ENCODE data around the gene SERPINH1.
A peak's percentile ranks its signal among the peaks of the same experiment; 100 is the strongest.

The SERPINH1 gene

DNA sequence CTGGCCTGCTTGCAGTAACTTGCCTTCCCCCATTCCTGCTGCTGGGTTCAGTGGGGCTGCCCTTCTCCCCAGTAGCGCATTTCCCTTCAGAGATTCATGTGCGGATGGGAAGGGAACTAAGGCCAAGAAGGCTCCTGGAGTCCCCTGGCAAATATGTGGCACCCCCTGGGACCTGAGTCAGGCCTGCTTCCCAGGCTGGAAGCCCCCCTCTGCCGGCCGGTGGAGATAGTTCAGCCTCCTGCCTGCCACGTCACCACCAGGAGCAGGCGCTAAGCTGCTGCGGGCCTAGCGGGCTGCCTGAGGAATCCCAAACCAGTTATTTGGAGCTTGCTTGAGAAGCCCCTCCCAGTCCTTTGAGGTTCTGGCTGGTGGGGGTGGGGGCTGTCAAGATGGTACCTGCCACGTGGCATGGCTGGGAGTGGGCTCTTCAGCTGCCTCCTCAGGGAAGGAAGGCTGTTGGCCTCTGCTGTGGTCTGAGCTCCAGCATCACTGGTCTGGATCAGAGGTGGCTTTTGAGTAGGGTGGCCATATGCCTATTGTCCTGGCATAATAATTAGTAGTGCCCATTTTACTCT, 2.0 kb downstream of the SERPINH1 start:
- TF ChIP-seq, protein P1, sequence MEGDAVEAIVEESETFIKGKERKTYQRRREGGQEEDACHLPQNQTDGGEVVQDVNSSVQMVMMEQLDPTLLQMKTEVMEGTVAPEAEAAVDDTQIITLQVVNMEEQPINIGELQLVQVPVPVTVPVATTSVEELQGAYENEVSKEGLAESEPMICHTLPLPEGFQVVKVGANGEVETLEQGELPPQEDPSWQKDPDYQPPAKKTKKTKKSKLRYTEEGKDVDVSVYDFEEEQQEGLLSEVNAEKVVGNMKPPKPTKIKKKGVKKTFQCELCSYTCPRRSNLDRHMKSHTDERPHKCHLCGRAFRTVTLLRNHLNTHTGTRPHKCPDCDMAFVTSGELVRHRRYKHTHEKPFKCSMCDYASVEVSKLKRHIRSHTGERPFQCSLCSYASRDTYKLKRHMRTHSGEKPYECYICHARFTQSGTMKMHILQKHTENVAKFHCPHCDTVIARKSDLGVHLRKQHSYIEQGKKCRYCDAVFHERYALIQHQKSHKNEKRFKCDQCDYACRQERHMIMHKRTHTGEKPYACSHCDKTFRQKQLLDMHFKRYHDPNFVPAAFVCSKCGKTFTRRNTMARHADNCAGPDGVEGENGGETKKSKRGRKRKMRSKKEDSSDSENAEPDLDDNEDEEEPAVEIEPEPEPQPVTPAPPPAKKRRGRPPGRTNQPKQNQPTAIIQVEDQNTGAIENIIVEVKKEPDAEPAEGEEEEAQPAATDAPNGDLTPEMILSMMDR (conservative IDR thresholded peaks at IDR 0.05; ENCODE audit: low read depth): no peak; the same call in 1 of the 2 replicates
- H3K27ac ChIP-seq: peak overlapping the region; percentile 97
- POLR2A ChIA-PET (ENCODE audit: low non-redundant PET): no interaction called here
- DNase-seq (ENCODE audit: low spot score): peak; percentile 71
- CTCF ChIA-PET: interaction anchor here (0.6 to 0.7 kb wide), 5 partner anchors 21 to 1717 kb away, joined by 3 to 4 read pairs (median 3); no protein-coding TSS in a partner anchor

- ChIA-PET POLR2A (ENCODE audit: low non-redundant PET) (no interaction called here), CTCF (no interaction called here)
- TF ChIP-seq, protein P1 (conservative IDR thresholded peaks at IDR 0.05; ENCODE audit: low read depth): no peak
- DNase-seq (ENCODE audit: low spot score): no peak
- H3K27ac ChIP-seq: peak overlapping the region; percentile 97
Measured at GRCh38 chr11:75565221-75565814, 3.3 kb downstream of the SERPINH1 start.

DNA sequence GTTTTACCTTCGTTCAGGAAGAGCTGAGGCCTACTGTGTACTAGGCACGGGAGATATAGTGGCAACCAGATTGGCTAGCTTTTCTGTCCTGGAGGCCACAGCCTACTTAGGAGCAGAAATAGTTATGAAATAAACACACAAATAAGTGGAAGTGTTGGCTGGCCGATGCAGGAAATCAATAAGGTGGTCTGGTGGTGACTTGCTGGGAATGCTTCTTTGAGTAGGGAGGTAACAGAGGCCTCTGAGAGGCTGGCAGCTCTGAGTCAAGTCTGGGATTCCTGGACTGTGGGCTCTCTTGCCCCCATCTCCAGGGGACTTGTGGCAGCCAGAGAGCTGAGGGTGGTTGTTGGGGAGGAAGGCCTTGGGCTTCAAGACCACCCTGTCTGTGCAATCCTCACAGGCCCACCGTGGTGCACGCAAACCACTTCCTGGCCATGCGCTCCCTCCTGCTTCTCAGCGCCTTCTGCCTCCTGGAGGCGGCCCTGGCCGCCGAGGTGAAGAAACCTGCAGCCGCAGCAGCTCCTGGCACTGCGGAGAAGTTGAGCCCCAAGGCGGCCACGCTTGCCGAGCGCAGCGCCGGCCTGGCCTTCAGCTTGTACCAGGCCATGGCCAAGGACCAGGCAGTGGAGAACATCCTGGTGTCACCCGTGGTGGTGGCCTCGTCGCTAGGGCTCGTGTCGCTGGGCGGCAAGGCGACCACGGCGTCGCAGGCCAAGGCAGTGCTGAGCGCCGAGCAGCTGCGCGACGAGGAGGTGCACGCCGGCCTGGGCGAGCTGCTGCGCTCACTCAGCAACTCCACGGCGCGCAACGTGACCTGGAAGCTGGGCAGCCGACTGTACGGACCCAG, 4.1 kb downstream of the SERPINH1 start:
- CTCF ChIA-PET: no interaction called here
- POLR2A ChIA-PET (ENCODE audit: low non-redundant PET): interaction anchor here (0.6 kb wide), 1 partner anchor 9 kb away, joined by 3 read pairs; no protein-coding TSS in a partner anchor
- peak overlapping the region; percentile 97 for H3K27ac ChIP-seq
- DNase-seq (ENCODE audit: low spot score): no peak
- TF ChIP-seq, protein P1 (conservative IDR thresholded peaks at IDR 0.05; ENCODE audit: low read depth): no peak

GRCh38 chr11:75566763-75567279, 4.8 kb downstream of the SERPINH1 start:
- no peak for DNase-seq (ENCODE audit: low spot score)
- POLR2A ChIA-PET (ENCODE audit: low non-redundant PET): no interaction called here
- no peak overlapping the region; the same call in 1 of the 2 replicates for H3K27ac ChIP-seq
- CTCF ChIA-PET: no interaction called here
- TF ChIP-seq, protein P1 (conservative IDR thresholded peaks at IDR 0.05; ENCODE audit: low read depth): no peak

- ChIA-PET POLR2A (ENCODE audit: low non-redundant PET) (no interaction called here), CTCF (interaction anchor here (0.6 kb wide), 1 partner anchor 207 kb away, joined by 3 read pairs; no protein-coding TSS in a partner anchor)
- H3K27ac ChIP-seq: peak overlapping the region; percentile 43
- DNase-seq (ENCODE audit: low spot score): no peak
- TF ChIP-seq, protein P1 (conservative IDR thresholded peaks at IDR 0.05; ENCODE audit: low read depth): no peak
Measured at GRCh38 chr11:75567971-75568370, 5.9 kb downstream of the SERPINH1 start.

DNA sequence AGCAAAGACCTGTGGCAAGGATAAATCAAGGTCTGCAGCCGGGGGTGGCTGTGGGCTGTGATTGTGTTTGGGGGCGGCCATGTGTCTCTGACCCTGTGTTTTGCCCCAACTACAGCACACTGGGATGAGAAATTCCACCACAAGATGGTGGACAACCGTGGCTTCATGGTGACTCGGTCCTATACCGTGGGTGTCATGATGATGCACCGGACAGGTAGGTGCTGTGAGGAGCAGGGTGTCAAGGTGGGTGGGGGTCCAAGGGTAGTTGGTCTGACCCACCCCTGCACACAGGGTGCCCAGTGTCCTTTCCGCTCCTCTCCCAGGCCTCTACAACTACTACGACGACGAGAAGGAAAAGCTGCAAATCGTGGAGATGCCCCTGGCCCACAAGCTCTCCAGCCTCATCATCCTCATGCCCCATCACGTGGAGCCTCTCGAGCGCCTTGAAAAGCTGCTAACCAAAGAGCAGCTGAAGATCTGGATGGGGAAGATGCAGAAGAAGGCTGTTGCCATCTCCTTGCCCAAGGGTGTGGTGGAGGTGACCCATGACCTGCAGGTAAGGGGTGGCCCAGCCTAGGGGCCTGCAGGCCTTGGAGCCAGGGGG, 6.7 kb downstream of the SERPINH1 start:
- peak overlapping the region; percentile 43 for H3K27ac ChIP-seq
- TF ChIP-seq, protein P1 (conservative IDR thresholded peaks at IDR 0.05; ENCODE audit: low read depth): no peak
- CTCF ChIA-PET: interaction anchor here (0.6 kb wide), 1 partner anchor 208 kb away, joined by 3 read pairs; no protein-coding TSS in a partner anchor
- DNase-seq (ENCODE audit: low spot score): no peak
- POLR2A ChIA-PET (ENCODE audit: low non-redundant PET): no interaction called here
